Neuronal stem cell (in vitro differentiated cells): ENCODE results near the gene GGA1.
A peak's percentile ranks its signal among the peaks of the same experiment; 100 is the strongest.

ENCODE experiments used
- DNase-seq: peaks from one replicate; pipeline ENCODE4 v3.0.0-alpha.2; 2013; ENCODE audit warnings: low spot score
- H2AFZ ChIP-seq: one replicate; pipeline ENCODE4 v1.6.1; 2013; ENCODE audit warnings: mild to moderate bottlenecking, low read length, inconsistent platforms
- H2AK5ac ChIP-seq: 2 replicates; pipeline ENCODE4 v1.6.1; 2013; ENCODE audit warnings: low read depth, mild to moderate bottlenecking, inconsistent platforms, low read length, moderate library complexity, mixed read lengths
- H2BK120ac ChIP-seq: 2 replicates; pipeline ENCODE4 v1.6.1; 2013; ENCODE audit warnings: low read depth, mild to moderate bottlenecking, inconsistent platforms, low read length, moderate library complexity, mixed read lengths
- H2BK12ac ChIP-seq: one replicate; pipeline ENCODE4 v1.6.1; 2013; ENCODE audit warnings: low read length, inconsistent platforms
- H2BK15ac ChIP-seq: 2 replicates; pipeline ENCODE4 v1.6.1; 2013; ENCODE audit warnings: mild to moderate bottlenecking, low read length, inconsistent platforms, mixed read lengths
- H2BK5ac ChIP-seq: one replicate; pipeline ENCODE4 v1.6.1; 2013; ENCODE audit warnings: inconsistent platforms, mild to moderate bottlenecking, low read length, moderate library complexity
- H3K14ac ChIP-seq: one replicate; pipeline ENCODE4 v1.6.1; 2013; ENCODE audit warnings: low read length, inconsistent platforms
- H3K18ac ChIP-seq: 2 replicates; pipeline ENCODE4 v1.6.1; 2013; ENCODE audit warnings: low read length, inconsistent platforms
- H3K23ac ChIP-seq: 2 replicates; pipeline ENCODE4 v1.6.1; 2013; ENCODE audit warnings: low read depth, mild to moderate bottlenecking, mixed read lengths, low read length, inconsistent platforms; ENCODE audit not compliant: poor library complexity
- H3K27ac ChIP-seq: replicated peaks from 3 replicates; pipeline ENCODE4 v1.5.1; 2013; ENCODE audit warnings: low read length, inconsistent platforms
- H3K27me3 ChIP-seq, 3 experiments: 2 replicates each; pipeline ENCODE4 v1.6.1; 2013; ENCODE audit warnings: low read length in 3 of 3, mild to moderate bottlenecking in 2 of 3, inconsistent platforms in 1 of 3, low read depth in 1 of 3, mixed read lengths in 1 of 3, moderate library complexity in 1 of 3; ENCODE audit not compliant: control insufficient read depth in 3 of 3, insufficient read depth in 3 of 3
- H3K36me3 ChIP-seq, 2 donors: replicated peaks in 1 of 2; 2 replicates each; pipeline ENCODE4 v1.6.1; 2013; ENCODE audit warnings: low read length in 2 of 2; ENCODE audit not compliant: control insufficient read depth in 2 of 2, insufficient read depth in 2 of 2
- H3K4ac ChIP-seq: 2 replicates; pipeline ENCODE4 v1.6.1; 2013; ENCODE audit warnings: inconsistent platforms, mild to moderate bottlenecking, low read length, moderate library complexity
- H3K4me1 ChIP-seq, 2 donors: 1 replicate in 1 of 2; 2 replicates in 1 of 2; pipeline ENCODE4 v1.6.1; 2013; ENCODE audit warnings: low read length in 2 of 2, low read depth in 1 of 2; ENCODE audit not compliant: control insufficient read depth in 2 of 2, insufficient read depth in 1 of 2
- H3K4me2 ChIP-seq: one replicate; pipeline ENCODE4 v1.6.1; 2013; ENCODE audit warnings: mild to moderate bottlenecking, low read length, inconsistent platforms; ENCODE audit not compliant: insufficient read depth, poor library complexity, severe bottlenecking
- H3K4me3 ChIP-seq, 2 donors: 2 replicates each; pipeline ENCODE4 v1.5.1; 2013; ENCODE audit warnings: low read length in 2 of 2, mild to moderate bottlenecking in 2 of 2, inconsistent platforms in 1 of 2, moderate library complexity in 1 of 2
- H3K79me1 ChIP-seq: one replicate; pipeline ENCODE4 v1.6.1; 2013; ENCODE audit warnings: low read depth, mild to moderate bottlenecking, inconsistent platforms, low read length, moderate library complexity
- H3K9ac ChIP-seq: one replicate; pipeline ENCODE4 v1.6.1; 2013; ENCODE audit warnings: mild to moderate bottlenecking, low read depth, low read length, inconsistent platforms; ENCODE audit not compliant: poor library complexity
- H3K9me3 ChIP-seq, 2 donors: replicated peaks in 1 of 2; 2 replicates each; pipeline versions ENCODE3 to v1.6.1; 2013; ENCODE audit warnings: low read length in 2 of 2, mild to moderate bottlenecking in 2 of 2, inconsistent platforms in 1 of 2, low read depth in 1 of 2, mixed read lengths in 1 of 2, moderate library complexity in 1 of 2; ENCODE audit not compliant: control insufficient read depth in 2 of 2, insufficient read depth in 1 of 2
- H4K8ac ChIP-seq: one replicate; pipeline ENCODE4 v1.6.1; 2013; ENCODE audit warnings: low read depth, mild to moderate bottlenecking, inconsistent platforms, low read length, moderate library complexity
- H4K91ac ChIP-seq: one replicate; pipeline ENCODE4 v1.6.1; 2013; ENCODE audit warnings: low read length, low read depth, mild to moderate bottlenecking, inconsistent platforms; ENCODE audit not compliant: poor library complexity
- WGBS, 2 donors: extraction: QIAGEN DNeasy Blood & Tissue Kit; methylation state at CpG; one replicate each; pipeline ENCODE4 v1.1.7; 2013; ENCODE audit warnings: missing lambda C conversion rate in 2 of 2, mixed read lengths in 1 of 2; ENCODE audit not compliant: insufficient read length in 2 of 2, insufficient replicate concordance in 1 of 2; ENCODE audit errors: extremely low coverage in 2 of 2; 5-methylcytosine and 5-hydroxymethylcytosine counted together

The GGA1 gene

GRCh38 chr22:37569009-37569920 is 39.4 kb upstream of the GGA1 start:
- Histone ChIP-seq H2BK5ac (no peak overlapping the region), H3K23ac (peak overlapping the region; percentile 58), H2BK12ac (no peak overlapping the region), H3K9ac (no peak overlapping the region), H3K9me3 (no peaks in the 10 kb centered on the region), H3K36me3 (peaks cover 5 to 46% of the 10 kb centered on the region in 2 donors), H2AK5ac (peak overlapping the region; percentile 83), H4K91ac (no peak overlapping the region), H4K8ac (no peak overlapping the region), H3K27me3 (no peaks in the 10 kb centered on the region), H2BK120ac (no peak overlapping the region), H3K14ac (no peak overlapping the region), H3K4me1 (peaks cover 0 to 1% of the 10 kb centered on the region in 2 donors), H3K27ac (no peak overlapping the region), H3K4ac (no peak overlapping the region), H2BK15ac (no peak overlapping the region), H3K18ac (no peak overlapping the region), H3K4me3 (no peak overlapping the region), H2AFZ (no peak overlapping the region), H3K79me1 (peaks cover 2% of the 10 kb centered on the region), H3K4me2 (no peak overlapping the region)
- WGBS, 2 donors, result no CpG with 5 or more reads among the region's 21 CpGs
- no peak for DNase-seq

- H3K9me3 ChIP-seq, result no peaks in the 10 kb centered on the region
- no peak overlapping the region for H3K9ac ChIP-seq
- no peak overlapping the region for H3K14ac ChIP-seq
- H3K36me3 ChIP-seq, result peaks cover 5 to 43% of the 10 kb centered on the region in 2 donors
- H3K4me2 ChIP-seq, result no peak overlapping the region
- no peak overlapping the region for H3K23ac ChIP-seq
- H3K79me1 ChIP-seq, result peaks cover 2% of the 10 kb centered on the region
- no peak overlapping the region for H2BK12ac ChIP-seq
- peaks cover 0 to 1% of the 10 kb centered on the region in 2 donors for H3K4me1 ChIP-seq
- WGBS, 2 donors, result no CpG with 5 or more reads among the region's 9 CpGs
- peak overlapping the region; percentile 51 for H2AK5ac ChIP-seq
- no peak overlapping the region for H3K4me3 ChIP-seq
- no peak overlapping the region for H2AFZ ChIP-seq
- H3K18ac ChIP-seq, result no peak overlapping the region
- no peak for DNase-seq
- no peak overlapping the region for H4K8ac ChIP-seq
- no peaks in the 10 kb centered on the region for H3K27me3 ChIP-seq
- H2BK15ac ChIP-seq, result no peak overlapping the region
- H3K27ac ChIP-seq, result no peak overlapping the region
- H2BK120ac ChIP-seq, result no peak overlapping the region
- H4K91ac ChIP-seq, result no peak overlapping the region
- no peak overlapping the region for H3K4ac ChIP-seq
- no peak overlapping the region for H2BK5ac ChIP-seq
Measured at GRCh38 chr22:37569921-37570660, 38.5 kb upstream of the GGA1 start.

- Histone ChIP-seq H3K18ac (no peak overlapping the region), H2BK15ac (no peak overlapping the region), H3K14ac (no peak overlapping the region), H3K9ac (no peak overlapping the region), H2BK12ac (no peak overlapping the region), H3K9me3 (no peaks in the 10 kb centered on the region), H3K4me2 (no peak overlapping the region), H3K27me3 (no peaks in the 10 kb centered on the region), H2BK5ac (no peak overlapping the region), H2AK5ac (peak overlapping the region; percentile 51), H3K4me3 (no peak overlapping the region), H4K8ac (no peak overlapping the region), H3K79me1 (peaks cover 2% of the 10 kb centered on the region), H3K23ac (no peak overlapping the region), H3K27ac (no peak overlapping the region), H4K91ac (no peak overlapping the region), H3K36me3 (peaks cover 5 to 38% of the 10 kb centered on the region in 2 donors), H2BK120ac (no peak overlapping the region), H2AFZ (no peak overlapping the region), H3K4ac (no peak overlapping the region), H3K4me1 (peaks cover 0 to 1% of the 10 kb centered on the region in 2 donors)
- WGBS, 2 donors, result no CpG with 5 or more reads among the region's 4 CpGs
- DNase-seq, result no peak
Measured at GRCh38 chr22:37570661-37570976, 38.0 kb upstream of the GGA1 start.
